Keratinocyte (primary cell): Measurements from ENCODE around the gene TMEM238L. TPM values are rescaled to one million over a fixed set of nuclear protein-coding genes. Genes with fewer than 3 reads are reported as not detected.

Experiments used
- DNase-seq: peaks from one replicate; pipeline ENCODE4 v3.0.0-alpha.2; 2011; ENCODE audit warnings: low read depth, missing footprints, low spot score
- FAIRE-seq: peaks from 2 replicates; lab custom pipeline; 2011; peaks lifted over from hg19 to GRCh38; lab: Jason Lieb, UNC
- H2AFZ ChIP-seq: 2 replicates; pipeline ENCODE4 v1.6.0; 2012; ENCODE audit warnings: low read length, control low read depth, inconsistent platforms; ENCODE audit not compliant: control insufficient read depth
- H3K27ac ChIP-seq: 2 replicates; pipeline ENCODE4 v1.5.1; 2011; ENCODE audit warnings: low read length; ENCODE audit not compliant: control insufficient read depth, insufficient read depth
- H3K27me3 ChIP-seq: 3 replicates; pipeline ENCODE4 v1.6.0; 2011; ENCODE audit warnings: low read length; ENCODE audit not compliant: control insufficient read depth, insufficient read depth; ENCODE audit errors: extremely low read depth
- H3K36me3 ChIP-seq, 2 experiments: 2 replicates in 1 of 2; 3 replicates in 1 of 2; pipeline ENCODE4 v1.5.1; 2011; ENCODE audit warnings: low read length in 2 of 2, mild to moderate bottlenecking in 1 of 2; ENCODE audit not compliant: control insufficient read depth in 2 of 2, insufficient read depth in 2 of 2; ENCODE audit errors: extremely low read depth in 1 of 2
- H3K4me1 ChIP-seq: 3 replicates; pipeline ENCODE4 v1.5.1; 2011; ENCODE audit warnings: low read length; ENCODE audit not compliant: control insufficient read depth, insufficient read depth; ENCODE audit errors: extremely low read depth
- H3K4me2 ChIP-seq: 3 replicates; pipeline ENCODE4 v1.6.0; 2011; ENCODE audit warnings: low read depth, low read length; ENCODE audit not compliant: control insufficient read depth, insufficient read depth; ENCODE audit errors: extremely low read depth
- H3K4me3 ChIP-seq, 3 experiments: fragments of 200-600 bp in 1 of 3; sonication (generic) in 1 of 3; 2 replicates in 2 of 3; 3 replicates in 1 of 3; pipeline ENCODE4 v1.5.1; 2011 to 2016; ENCODE audit warnings: low read length in 3 of 3, mild to moderate bottlenecking in 3 of 3, control low read depth in 2 of 3, inconsistent platforms in 1 of 3, low read depth in 1 of 3, mixed read lengths in 1 of 3, mixed run types in 1 of 3, moderate library complexity in 1 of 3; ENCODE audit not compliant: control insufficient read depth in 2 of 3, insufficient read depth in 2 of 3; ENCODE audit errors: extremely low read depth in 1 of 3
- H3K79me2 ChIP-seq: 2 replicates; pipeline ENCODE4 v1.6.0; 2012; ENCODE audit warnings: low read length; ENCODE audit not compliant: control insufficient read depth, insufficient read depth
- H3K9ac ChIP-seq: 3 replicates; pipeline ENCODE4 v1.6.0; 2011; ENCODE audit warnings: low read length; ENCODE audit not compliant: control insufficient read depth, insufficient read depth; ENCODE audit errors: extremely low read depth
- H3K9me1 ChIP-seq: 3 replicates; pipeline ENCODE4 v1.6.0; 2011; ENCODE audit warnings: low read length; ENCODE audit not compliant: control insufficient read depth, insufficient read depth; ENCODE audit errors: extremely low read depth
- H3K9me3 ChIP-seq: 2 replicates; pipeline ENCODE4 v1.5.1; 2012; ENCODE audit warnings: low read depth, low read length; ENCODE audit not compliant: control insufficient read depth
- H4K20me1 ChIP-seq: 3 replicates; pipeline ENCODE4 v1.6.0; 2011; ENCODE audit warnings: low read length; ENCODE audit not compliant: control insufficient read depth, insufficient read depth; ENCODE audit errors: extremely low read depth
- CTCF ChIP-seq, 3 experiments: IDR thresholded peaks in 1 of 3; conservative IDR thresholded peaks in 1 of 3; optimal IDR thresholded peaks in 1 of 3; 2 replicates in 2 of 3; 3 replicates in 1 of 3; pipeline versions ENCODE3 to v1.5.1; 2011; ENCODE audit warnings: low read length in 3 of 3, mild to moderate bottlenecking in 3 of 3, moderate library complexity in 2 of 3, control low read depth in 1 of 3, inconsistent platforms in 1 of 3; ENCODE audit not compliant: insufficient read depth in 2 of 3; ENCODE audit errors: extremely low read depth in 1 of 3
- EZH2 ChIP-seq: IDR thresholded peaks from one replicate; pipeline ENCODE4 v1.6.1; 2012; ENCODE audit warnings: inconsistent platforms, mild to moderate bottlenecking, low read length, moderate library complexity
- dilution Hi-C: fragments of 300-500 bp; cut with MboI; formaldehyde crosslinking; loops from one replicate; pipeline ENCODE4 v1.7.0; 2020; ENCODE audit warnings: low sequenced_read_pairs; ENCODE audit not compliant: extremely low pct_ligation_motif_present
- polyA plus RNA-seq, 5 experiments: library from polyadenylated mRNA; depleted of rRNA in 3 of 5; stranded (reverse) in 3 of 5; stranded (forward) in 1 of 5; unstranded in 1 of 5; fragments of >200 nt; gene quantifications; 1 replicate in 1 of 5; 2 replicates in 3 of 5; 3 replicates in 1 of 5; pipeline versions ENCODE4 v1.2.1 to v1.2.3, GENCODE V29; 2011 to 2012; ENCODE audit warnings: missing spikeins in 2 of 5, low read depth in 1 of 5, low replicate concordance in 1 of 5

The TMEM238L gene
- polyA plus RNA-seq, 1 donor (not counting 4 experiments of a cell fraction or from before 2014, with no cell fraction given), result not detected

GRCh38 chr17:10827898-10828552, 24.1 kb upstream of the TMEM238L start:
- no peak overlapping the region for H3K4me3 ChIP-seq
- H3K79me2 ChIP-seq, result no peaks in the 10 kb centered on the region
- no peak for DNase-seq
- no peak overlapping the region for H3K9ac ChIP-seq
- no peak overlapping the region for H3K4me2 ChIP-seq
- no peak overlapping the region for H2AFZ ChIP-seq
- no peaks in the 10 kb centered on the region for H4K20me1 ChIP-seq
- H3K9me3 ChIP-seq, result no peaks in the 10 kb centered on the region
- H3K27ac ChIP-seq, result no peak overlapping the region
- TF ChIP-seq CTCF (optimal IDR thresholded peaks at IDR 0.05 in 1 of 3, IDR thresholded peaks at IDR 0.05 in 1 of 3, conservative IDR thresholded peaks at IDR 0.05 in 1 of 3; ENCODE audit: extremely low read depth in 1 of 3, insufficient read depth in 2 of 3, low read length in 3 of 3) (no peak), EZH2 (no peak)
- H3K4me1 ChIP-seq, result no peaks in the 10 kb centered on the region
- H3K36me3 ChIP-seq, result no peaks in the 10 kb centered on the region
- no peaks in the 10 kb centered on the region for H3K9me1 ChIP-seq
- dilution Hi-C loops, result no loop called here
- no peaks in the 10 kb centered on the region for H3K27me3 ChIP-seq
- no peak for FAIRE-seq

- Histone ChIP-seq H4K20me1 (no peaks in the 10 kb centered on the region), H3K4me1 (no peaks in the 10 kb centered on the region), H3K9ac (no peak overlapping the region), H3K9me3 (no peaks in the 10 kb centered on the region), H3K4me3 (no peak overlapping the region), H3K4me2 (no peak overlapping the region), H3K36me3 (no peaks in the 10 kb centered on the region), H3K27me3 (no peaks in the 10 kb centered on the region), H3K27ac (no peak overlapping the region), H3K79me2 (no peaks in the 10 kb centered on the region), H2AFZ (no peak overlapping the region), H3K9me1 (no peaks in the 10 kb centered on the region)
- FAIRE-seq (no peak), DNase-seq (no peak)
- TF ChIP-seq CTCF (optimal IDR thresholded peaks at IDR 0.05 in 1 of 3, IDR thresholded peaks at IDR 0.05 in 1 of 3, conservative IDR thresholded peaks at IDR 0.05 in 1 of 3; ENCODE audit: extremely low read depth in 1 of 3, insufficient read depth in 2 of 3, low read length in 3 of 3) (no peak), EZH2 (no peak)
- dilution Hi-C loops, result no loop called here
These were observed 21.0 kb upstream of the TMEM238L start for GRCh38 chr17:10824874-10825273.
